OCI-M1 (cell line): Measurements from ENCODE around the gene SRL.
"Not testable (repeated sequence)": the region's sequence is repeated elsewhere in the genome, so short reads cannot be mapped to it uniquely, and the experiment has no call there.

Source experiments
- DNase-seq: peaks from one replicate; lab custom pipeline; 2025; lab: John Stamatoyannopoulos, UW

Gene SRL

GRCh38 chr16:4260360-4260759 is 18.5 kb upstream of the SRL start:
- no peak for DNase-seq

GRCh38 chr16:4257646-4258556 is 16.0 kb upstream of the SRL start:
- no peak for DNase-seq

GRCh38 chr16:4253394-4254150 is 11.7 kb upstream of the SRL start:
- peak; percentile 99 for DNase-seq

GRCh38 chr16:4253012-4253393 is 11.1 kb upstream of the SRL start:
- not testable (repeated sequence) for DNase-seq

- no peak for DNase-seq
Observed at GRCh38 chr16:4249530-4250308, 7.8 kb upstream of the SRL start.

- DNase-seq = no peak
Observed at GRCh38 chr16:4247460-4247784, 5.5 kb upstream of the SRL start.

- peak; percentile 41 for DNase-seq
Observed at GRCh38 chr16:4246777-4247459, 5.0 kb upstream of the SRL start.

- DNase-seq = no peak
Observed at GRCh38 chr16:4245077-4245791, 3.4 kb upstream of the SRL start.

GRCh38 chr16:4244254-4245076 is 2.6 kb upstream of the SRL start:
- peak; percentile 95 for DNase-seq

GRCh38 chr16:4241258-4241927 is 487 bp downstream of the SRL start:
- no peak for DNase-seq

- DNase-seq = no peak
Observed at GRCh38 chr16:4240624-4241023, 1.3 kb downstream of the SRL start.

GRCh38 chr16:4239682-4240175 is 2.2 kb downstream of the SRL start:
- no peak for DNase-seq

GRCh38 chr16:4239020-4239419 is 2.9 kb downstream of the SRL start:
- DNase-seq = no peak

- DNase-seq = no peak
Observed at GRCh38 chr16:4233431-4233830, 8.4 kb downstream of the SRL start.

GRCh38 chr16:4232541-4233386 is 9.1 kb downstream of the SRL start:
- DNase-seq = no peak

GRCh38 chr16:4231886-4232285 is 10.0 kb downstream of the SRL start:
- no peak for DNase-seq

- no peak for DNase-seq
Observed at GRCh38 chr16:4231367-4231766, 10.5 kb downstream of the SRL start.

- DNase-seq = no peak
Observed at GRCh38 chr16:4227040-4227332, 14.9 kb downstream of the SRL start.
